ENCODE data around the gene PON1.

The PON1 gene

DNA sequence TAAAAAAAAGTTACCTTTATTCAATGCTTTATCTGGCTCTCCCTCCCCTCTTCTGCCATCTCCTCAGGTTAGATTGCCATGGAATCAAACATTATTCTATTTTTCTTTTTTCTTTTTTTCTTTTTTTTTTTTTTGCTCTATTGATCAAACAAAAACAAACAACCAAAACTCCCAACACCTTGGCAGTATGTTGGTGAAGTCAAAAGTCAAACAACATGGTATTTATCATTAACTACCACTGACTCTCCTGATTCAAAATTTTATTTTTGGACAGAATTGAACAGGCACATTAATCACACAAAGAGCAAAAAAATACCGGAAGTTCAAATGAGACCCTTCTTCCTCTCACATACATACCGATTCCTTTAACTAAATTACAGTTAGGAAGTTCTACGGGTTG, 6.4 kb downstream of the PON1 start:
- DNase-seq (ENCODE audit: low read depth in 2 of 2, low spot score in 1 of 2), result no peak

DNA sequence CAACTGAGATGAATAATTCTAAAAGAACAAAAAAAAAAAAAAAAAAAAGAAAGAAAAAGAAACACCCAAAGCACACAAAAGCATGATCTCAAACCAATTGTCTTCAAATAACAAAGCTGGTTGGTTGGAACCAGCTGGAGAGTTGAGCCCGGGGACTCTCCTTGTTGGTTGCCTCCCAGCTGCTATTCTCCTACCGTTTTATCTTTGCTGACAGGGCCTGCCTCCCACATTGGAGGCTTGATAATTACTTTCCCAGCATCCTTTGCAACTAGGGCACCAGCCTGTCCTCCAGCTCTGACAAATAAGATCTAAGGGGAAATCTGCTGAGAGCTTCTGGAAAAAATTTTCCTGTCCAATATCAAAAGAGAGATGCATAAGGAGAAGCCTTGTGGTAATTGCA, 6.8 kb downstream of the PON1 start:
- no peak for DNase-seq (ENCODE audit: low read depth in 2 of 2, low spot score in 1 of 2)

DNA sequence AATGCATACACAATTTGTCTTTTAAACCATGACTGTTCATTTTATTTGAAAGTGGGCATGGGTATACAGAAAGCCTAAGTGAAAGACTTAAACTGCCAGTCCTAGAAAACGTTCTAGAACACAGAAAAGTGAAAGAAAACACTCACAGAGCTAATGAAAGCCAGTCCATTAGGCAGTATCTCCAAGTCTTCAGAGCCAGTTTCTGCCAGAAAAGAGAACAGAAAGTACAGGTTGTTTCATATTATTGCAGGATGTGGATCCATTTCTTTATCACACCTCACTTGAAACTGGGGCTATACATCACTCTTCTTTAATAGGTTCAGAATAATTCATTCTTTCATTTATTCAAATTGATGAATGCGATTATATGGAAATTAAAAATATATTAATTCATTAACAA, 7.7 kb downstream of the PON1 start:
- DNase-seq (ENCODE audit: low read depth in 2 of 2, low spot score in 1 of 2), result no peak

DNA sequence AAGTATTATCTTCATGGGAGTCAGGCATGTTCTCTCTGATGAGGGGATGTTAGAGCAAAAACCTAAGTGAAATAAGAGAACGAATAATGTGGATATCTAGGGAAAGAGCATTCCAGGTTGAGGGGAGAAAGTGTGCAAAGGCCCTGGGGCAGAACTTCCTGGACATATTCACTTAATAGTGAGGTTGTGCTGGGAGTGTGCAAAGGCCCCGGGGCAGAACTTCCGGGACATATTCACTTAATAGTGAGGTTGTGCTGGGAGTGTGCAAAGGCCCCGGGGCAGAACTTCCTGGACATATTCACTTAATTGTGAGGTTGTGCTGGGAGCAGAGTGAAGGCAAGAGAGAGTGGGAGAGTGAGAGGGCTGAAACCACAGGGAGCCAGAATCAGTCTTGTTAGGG, 11.8 kb downstream of the PON1 start:
- DNase-seq (ENCODE audit: low read depth in 2 of 2, low spot score in 1 of 2), result no peak

DNA sequence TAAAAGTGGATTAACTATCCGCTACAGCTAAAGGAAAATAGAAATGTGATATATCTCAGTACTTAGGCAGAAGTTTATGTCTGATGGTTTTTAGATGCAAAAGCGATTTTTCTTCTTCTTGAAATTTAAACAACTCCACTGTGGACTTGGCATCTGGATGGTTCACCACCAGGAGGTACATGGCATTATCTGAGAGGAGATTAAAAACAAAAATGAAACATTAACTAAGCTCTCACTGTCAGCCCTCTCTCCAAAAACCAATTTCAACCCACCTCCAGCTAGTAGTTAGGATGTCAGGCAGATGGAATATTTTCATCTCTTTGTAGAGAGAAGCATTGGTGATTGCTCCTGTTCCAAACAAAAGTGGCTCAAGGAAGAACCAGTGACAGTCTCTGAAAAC, 12.9 kb downstream of the PON1 start:
- no peak for DNase-seq (ENCODE audit: low read depth in 2 of 2, low spot score in 1 of 2)

DNA sequence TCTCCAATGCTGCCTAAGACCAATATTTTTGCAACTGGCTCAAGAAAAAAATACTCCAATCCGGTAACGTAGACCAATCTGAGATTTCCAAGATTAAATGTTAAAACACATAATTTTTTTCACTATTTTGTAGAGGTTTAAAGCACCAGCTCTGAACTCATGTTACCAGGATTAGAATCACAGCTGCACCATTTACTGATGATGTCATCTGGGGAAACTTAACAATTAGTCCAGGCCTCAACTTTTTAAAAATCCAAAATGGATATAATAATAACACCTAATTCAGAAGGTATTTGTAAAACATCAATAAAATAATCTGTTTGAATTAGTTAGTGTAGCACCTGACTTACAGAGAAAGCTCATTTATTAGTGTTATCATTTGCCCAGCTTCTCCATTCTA, 14.4 kb downstream of the PON1 start:
- DNase-seq (ENCODE audit: low read depth in 2 of 2, low spot score in 1 of 2), result no peak

DNA sequence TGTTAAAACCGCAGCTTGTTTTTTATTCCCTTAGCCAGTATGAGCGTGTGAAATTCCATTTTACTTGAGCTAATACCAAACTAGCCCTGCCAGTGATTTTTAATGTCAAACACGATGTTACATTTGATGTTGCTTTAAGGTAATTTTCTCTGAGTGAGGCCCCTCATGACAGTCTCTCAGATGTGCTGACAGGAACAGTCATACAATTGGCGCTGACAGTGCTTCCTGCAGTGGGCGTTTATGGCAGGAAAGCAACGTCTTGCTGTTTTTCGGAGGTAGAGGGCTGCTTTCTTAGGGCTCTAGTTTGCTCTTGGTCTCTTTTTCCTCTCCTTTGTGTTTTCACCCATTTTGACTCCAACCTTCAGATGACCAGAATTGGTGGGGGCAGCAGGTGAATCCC, 19.3 kb downstream of the PON1 start:
- DNase-seq (ENCODE audit: low read depth in 2 of 2, low spot score in 1 of 2), result no peak

DNA sequence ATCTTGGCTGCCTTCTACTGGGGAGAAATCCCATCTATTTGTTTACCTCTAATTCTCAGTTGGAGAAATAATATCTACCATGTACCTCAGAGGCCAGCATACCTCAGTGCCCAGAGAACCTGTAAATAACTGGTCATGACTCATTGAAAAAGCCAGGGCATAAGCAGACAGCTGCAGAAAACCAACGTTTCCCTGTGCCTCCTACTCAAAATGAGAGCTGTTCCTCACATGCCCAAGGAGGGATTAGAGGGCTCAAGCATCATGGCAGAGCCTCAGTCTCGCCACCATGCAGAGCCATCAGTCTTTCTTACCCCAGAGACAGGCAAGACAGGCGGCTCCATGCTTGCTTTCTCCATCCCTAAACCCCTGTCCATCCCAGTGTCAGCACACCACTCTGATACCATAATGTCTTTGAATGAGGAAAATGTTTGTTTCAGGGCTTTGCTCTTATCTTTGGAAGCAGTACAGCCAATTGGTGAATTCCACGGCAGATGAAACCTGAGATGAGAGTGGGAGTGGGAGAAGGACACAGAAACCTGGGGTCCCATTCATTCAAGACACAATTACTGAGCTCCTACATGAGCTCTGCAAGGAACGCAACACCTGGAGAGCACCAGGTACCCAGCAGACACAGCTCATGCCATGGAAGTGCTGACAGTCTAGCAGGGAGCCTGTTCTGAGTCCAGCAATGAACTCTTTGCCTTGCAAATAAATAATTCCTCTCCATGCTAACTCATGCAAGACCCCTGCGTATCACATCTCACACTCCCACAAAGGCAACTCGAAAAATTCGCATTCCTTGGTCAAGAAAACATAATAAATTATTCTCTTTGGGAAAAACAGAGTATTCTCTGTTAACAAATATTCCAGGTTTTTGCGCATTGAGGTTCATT, 21.1 kb downstream of the PON1 start:
- no peak for DNase-seq (ENCODE audit: low read depth in 2 of 2, low spot score in 1 of 2)

DNA sequence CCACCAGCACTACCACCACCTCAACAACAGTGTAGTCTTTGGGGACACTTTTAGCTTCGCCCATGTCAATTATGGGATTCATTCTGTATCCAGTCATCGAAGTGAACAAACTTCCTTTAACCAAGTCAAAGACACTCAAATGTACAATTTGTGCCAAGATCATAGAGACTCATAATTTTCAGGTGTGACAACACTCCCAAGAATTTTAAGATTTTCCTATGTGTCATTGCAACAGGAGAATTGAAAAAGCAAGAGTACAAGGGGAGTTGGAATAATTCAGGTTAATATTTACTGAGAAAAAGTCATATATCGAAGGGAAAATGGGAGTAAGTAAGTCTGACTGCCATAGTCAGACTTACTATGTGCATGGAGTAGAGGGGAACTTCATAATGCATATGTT, 26.2 kb downstream of the PON1 start:
- no peak for DNase-seq (ENCODE audit: low read depth in 2 of 2, low spot score in 1 of 2)

DNA sequence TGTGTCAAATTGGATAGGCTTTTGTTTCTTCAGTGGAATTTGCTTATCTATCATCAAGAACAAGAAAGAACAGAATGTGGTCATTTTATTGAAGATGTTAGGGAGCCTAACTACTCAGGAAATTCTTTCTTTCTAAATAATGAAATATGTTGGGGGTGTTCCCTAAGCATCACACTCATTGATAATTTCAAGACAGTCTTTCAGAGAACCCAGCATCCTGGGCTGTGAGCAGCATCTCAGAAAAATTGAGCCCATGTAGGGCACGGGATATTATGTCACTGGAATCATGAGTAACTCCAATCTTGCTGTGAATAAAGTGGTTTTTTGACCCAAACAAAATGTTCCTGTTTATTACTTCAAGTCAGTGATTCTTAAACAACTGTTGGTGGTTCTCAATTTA, 27.3 kb downstream of the PON1 start:
- no peak for DNase-seq (ENCODE audit: low read depth in 2 of 2, low spot score in 1 of 2)

DNA sequence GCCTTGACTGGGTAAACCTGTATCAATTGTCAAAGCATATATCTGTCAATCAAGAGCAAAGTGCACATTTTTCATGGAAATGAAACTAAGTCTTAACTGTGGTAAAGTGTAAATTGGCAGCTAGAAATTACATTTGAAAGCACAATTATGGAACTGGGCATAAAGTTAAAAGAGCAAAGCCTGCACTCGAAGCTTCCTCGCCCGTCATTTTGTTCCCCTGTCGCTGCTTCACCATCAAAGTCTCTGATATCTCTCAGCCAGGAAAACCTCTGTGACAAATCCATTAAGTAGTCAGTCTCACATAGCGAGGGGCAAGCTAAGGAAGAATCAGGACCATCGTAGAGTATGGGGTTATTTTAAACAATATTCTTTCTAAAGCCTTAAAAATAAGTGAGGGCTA, 27.9 kb downstream of the PON1 start:
- DNase-seq (ENCODE audit: low read depth in 2 of 2, low spot score in 1 of 2), result no peak

DNA sequence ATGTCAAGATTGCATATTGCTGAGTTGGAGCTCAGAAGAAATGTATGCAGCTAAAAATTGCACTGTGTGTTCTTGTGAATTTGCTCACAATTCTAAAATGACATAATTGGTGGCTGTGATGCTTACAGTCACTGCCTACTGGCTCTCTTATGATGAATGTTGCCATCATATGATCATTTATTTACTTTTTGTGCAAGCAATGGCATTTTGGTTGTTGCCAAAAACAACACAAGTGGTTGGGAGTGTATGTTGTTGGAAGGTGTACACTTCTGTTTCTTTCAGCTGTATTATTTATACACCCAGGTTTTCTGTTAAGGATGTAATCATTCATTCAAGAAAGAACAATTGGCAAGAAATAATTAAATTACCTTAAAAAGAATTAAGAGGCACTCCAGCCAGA, 28.9 kb downstream of the PON1 start:
- DNase-seq (ENCODE audit: low read depth in 2 of 2, low spot score in 1 of 2), result no peak

DNA sequence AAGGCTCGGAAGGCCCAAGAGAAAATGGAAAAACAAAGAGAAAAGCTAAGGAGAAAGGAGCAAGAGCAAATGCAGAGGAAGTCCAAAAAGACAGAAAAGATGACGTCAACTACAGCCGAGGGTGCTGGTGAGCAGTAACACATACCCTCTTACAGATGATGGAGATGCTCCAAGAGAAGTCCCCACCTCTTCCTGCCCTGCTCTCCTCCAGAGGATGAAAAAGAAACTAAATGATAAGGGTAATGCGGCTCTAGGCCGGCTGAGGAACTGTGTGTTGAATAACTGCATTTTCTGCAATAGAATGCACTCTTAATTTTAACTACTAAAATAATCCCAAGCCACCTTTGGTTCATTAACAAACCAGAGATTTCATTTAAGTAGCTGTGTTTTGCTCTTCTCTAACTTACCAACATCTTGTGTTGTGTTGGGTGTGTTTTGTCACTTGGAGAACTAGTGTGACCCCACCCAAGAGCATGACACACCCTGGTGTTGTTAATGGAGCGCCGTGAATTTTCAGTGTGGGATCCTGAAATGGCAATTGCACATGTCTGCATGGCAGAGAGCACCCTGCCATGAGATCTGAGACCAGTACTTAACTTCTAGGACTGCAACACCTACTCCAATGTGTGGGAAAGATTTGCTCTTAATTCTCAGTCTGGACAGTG, 34.0 kb downstream of the PON1 start:
- no peak for DNase-seq (ENCODE audit: low read depth in 2 of 2, low spot score in 1 of 2)

DNA sequence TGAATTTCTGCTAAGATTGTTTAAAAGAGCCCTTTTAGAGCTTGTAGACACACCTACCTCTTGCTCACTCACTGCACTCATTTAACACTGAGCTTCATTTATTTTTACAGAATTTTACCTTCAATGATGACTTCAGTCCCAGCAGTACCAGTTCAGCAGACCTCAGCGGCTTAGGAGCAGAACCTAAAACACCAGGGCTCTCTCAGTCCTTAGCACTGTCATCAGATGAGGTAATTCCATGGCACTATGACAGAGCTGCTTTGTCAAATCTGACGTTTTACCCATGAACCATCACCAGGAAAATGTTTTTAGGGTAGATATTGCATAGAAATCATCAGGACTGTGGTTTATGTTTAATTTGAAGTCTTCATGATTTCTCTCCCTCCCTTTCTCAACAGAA, 38.2 kb downstream of the PON1 start:
- DNase-seq (ENCODE audit: low read depth in 2 of 2, low spot score in 1 of 2), result no peak

DNA sequence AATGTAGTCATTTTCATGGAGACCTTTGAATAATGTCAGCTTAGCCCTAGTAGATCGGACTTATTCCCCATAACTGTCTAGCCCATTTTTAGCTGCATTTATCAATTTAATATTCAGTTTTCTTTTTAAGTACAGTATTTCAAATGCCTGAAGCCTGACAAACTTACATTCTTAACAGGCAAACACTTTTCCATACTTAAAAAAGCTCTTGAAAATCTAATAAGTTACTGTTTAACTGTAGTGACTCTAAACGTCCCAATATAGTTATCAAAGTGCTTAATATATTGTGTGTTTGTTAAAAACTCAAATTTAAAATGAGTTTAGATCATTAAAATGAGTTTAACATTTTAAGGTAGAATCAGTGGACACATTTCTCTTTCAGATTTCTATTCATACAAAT, 44.9 kb downstream of the PON1 start:
- DNase-seq (ENCODE audit: low read depth in 2 of 2, low spot score in 1 of 2), result no peak

DNA sequence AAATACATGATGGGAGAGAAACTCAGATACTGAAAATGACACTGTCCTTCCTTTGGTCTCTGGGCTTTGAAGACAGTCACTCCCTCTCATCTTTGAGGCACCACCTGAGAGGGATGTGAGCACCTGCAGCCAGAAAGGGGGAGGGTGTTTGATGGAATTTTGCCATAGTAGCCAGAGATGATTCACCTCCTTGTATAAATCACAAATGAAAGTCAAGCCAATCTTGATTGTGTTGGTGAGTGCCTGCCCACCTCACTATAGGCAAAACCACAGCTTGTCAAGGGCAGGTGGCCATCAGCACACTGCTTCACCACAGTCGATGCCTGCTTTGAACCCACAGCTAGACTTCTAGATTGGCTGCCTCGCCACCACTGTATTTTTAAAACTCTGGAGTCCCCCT, 48.2 kb downstream of the PON1 start:
- DNase-seq (ENCODE audit: low read depth in 2 of 2, low spot score in 1 of 2), result no peak

DNA sequence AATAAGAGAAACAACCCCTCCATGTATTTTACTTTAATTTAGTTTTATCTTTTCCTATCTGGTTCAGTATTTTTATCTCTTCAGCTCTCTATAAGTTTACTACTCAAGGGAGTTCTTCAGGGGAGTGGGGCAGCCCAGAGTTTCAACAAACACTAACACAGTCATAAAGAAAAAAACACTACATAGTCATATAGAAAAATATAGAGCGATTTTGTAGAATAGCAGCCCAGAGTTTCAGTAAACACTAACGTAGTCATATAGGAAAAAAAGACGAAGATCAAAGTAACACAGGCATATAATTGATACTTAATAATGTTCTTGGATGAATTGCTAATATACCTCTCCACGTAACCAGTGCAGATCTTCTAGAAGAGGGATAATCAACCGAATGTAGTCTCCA, 54.7 kb downstream of the PON1 start:
- DNase-seq (ENCODE audit: low read depth in 2 of 2, low spot score in 1 of 2), result no peak

DNA sequence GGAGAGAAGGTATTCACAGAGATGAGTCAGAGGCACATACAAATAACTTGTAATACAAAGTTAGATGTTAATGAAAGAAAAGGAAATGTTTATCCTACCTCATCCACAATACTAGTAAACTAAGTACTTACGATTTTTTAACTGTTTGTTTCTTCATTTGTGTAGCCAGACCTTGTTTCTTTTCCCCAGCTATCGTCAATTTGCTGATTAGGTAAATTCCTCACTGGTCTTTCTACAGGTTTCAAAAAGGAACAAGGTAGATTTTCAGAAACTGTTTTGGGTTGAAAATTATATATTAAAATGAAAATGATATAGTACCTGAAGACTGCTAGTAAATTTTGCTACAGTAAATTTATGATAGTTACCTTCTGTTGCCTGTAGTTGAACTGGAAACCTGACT, 56.6 kb downstream of the PON1 start:
- DNase-seq (ENCODE audit: low read depth in 2 of 2, low spot score in 1 of 2), result no peak

DNA sequence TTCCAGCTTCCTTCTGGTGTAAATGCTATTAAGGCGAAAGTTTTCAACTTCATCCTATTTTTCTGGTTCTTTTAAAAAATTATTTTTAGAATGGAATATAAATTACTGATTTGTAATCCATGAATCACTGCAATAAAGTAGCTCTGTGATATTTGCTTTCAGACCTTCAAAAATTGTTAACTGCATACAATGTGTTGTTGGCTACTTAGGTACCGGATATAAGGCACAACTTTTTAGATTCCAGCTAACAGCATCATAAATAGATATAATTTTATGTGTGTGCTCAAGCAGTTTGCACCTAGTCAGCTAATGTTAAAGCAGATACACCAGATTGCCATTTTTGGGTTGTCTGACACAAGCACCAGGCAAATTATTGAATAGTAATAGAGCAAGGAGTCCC, 58.7 kb downstream of the PON1 start:
- DNase-seq (ENCODE audit: low read depth in 2 of 2, low spot score in 1 of 2), result no peak

DNA sequence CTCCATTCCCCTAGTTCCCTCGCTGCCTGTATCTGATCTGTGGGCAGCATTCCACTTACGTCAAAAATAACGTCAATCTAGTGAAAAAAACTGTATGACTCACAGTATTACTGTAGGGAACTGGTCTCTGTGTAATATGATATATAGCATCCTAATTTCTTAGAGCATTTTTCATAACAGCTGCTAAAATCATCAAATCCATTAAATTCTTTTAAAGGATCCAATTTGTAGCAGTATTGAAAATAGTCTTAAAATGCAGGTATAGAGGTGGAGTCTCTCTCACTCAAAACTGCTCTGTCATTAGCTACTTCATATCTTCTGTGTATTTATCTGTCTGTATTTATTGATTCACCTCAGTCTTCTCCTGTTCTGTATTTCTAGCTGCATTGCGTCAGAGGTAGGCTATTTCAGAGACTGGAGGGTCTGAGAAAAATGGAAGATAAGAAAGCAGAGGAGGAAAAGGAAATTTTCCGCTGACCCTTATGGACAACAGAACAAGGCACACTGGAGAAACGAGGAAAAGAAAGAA, 59.9 kb downstream of the PON1 start:
- no peak for DNase-seq (ENCODE audit: low read depth in 2 of 2, low spot score in 1 of 2)

DNA sequence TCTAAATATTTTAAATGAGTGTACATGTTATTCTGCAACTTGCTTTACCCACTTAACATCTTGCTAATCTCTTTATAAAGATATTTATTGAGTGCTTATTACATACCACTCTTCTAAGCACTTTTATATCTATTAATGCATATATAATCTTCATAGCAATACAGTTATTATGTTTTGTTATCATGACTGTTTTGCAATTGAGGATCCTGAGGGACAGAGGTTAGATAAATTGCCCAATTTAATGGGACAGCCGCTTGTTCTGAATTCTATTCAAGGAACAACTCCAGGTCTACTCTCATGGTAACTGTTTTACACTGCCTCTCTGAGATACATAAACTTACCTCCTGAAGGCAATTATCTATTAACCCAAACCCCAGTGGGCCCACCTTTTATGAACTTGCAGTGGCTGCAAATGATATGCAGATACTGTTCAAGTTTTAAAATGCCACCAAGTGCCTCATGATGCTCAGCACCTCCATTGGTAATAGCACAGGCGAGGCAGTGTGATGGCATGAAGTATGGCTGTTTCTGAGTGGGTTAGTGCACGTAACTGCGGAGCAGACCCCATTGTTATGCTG, 60.5 kb downstream of the PON1 start:
- no peak for DNase-seq (ENCODE audit: low read depth in 2 of 2, low spot score in 1 of 2)

DNA sequence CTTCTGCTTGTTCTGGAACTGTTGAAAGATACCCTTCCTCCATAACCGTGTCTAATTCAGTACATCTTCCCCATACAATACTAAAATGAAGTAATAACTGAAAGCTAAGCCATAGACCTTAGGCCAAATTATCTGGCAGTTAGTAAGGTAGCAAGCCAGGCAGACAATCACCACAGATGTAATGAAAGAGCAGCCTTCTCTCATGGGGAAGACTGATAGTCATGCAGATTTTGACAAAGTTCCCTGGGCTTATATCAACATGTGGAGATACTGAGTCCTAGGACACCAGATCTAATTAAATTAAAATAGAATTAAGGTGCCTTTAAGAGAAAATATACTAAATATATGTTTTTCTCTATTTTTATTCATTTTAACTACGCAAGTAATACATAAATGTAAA, 61.5 kb downstream of the PON1 start:
- DNase-seq (ENCODE audit: low read depth in 2 of 2, low spot score in 1 of 2), result no peak
